Neuronal stem cell (in vitro differentiated cells): ENCODE results near the gene RERG.

Experiments
- DNase-seq: peaks from one replicate; pipeline ENCODE4 v3.0.0-alpha.2; 2013; ENCODE audit warnings: low spot score
- H2AFZ ChIP-seq: one replicate; pipeline ENCODE4 v1.6.1; 2013; ENCODE audit warnings: mild to moderate bottlenecking, low read length, inconsistent platforms
- H2AK5ac ChIP-seq: 2 replicates; pipeline ENCODE4 v1.6.1; 2013; ENCODE audit warnings: low read depth, mild to moderate bottlenecking, inconsistent platforms, low read length, moderate library complexity, mixed read lengths
- H2BK120ac ChIP-seq: 2 replicates; pipeline ENCODE4 v1.6.1; 2013; ENCODE audit warnings: low read depth, mild to moderate bottlenecking, inconsistent platforms, low read length, moderate library complexity, mixed read lengths
- H2BK12ac ChIP-seq: one replicate; pipeline ENCODE4 v1.6.1; 2013; ENCODE audit warnings: low read length, inconsistent platforms
- H2BK15ac ChIP-seq: 2 replicates; pipeline ENCODE4 v1.6.1; 2013; ENCODE audit warnings: mild to moderate bottlenecking, low read length, inconsistent platforms, mixed read lengths
- H2BK5ac ChIP-seq: one replicate; pipeline ENCODE4 v1.6.1; 2013; ENCODE audit warnings: inconsistent platforms, mild to moderate bottlenecking, low read length, moderate library complexity
- H3K14ac ChIP-seq: one replicate; pipeline ENCODE4 v1.6.1; 2013; ENCODE audit warnings: low read length, inconsistent platforms
- H3K18ac ChIP-seq: 2 replicates; pipeline ENCODE4 v1.6.1; 2013; ENCODE audit warnings: low read length, inconsistent platforms
- H3K23ac ChIP-seq: 2 replicates; pipeline ENCODE4 v1.6.1; 2013; ENCODE audit warnings: low read depth, mild to moderate bottlenecking, mixed read lengths, low read length, inconsistent platforms; ENCODE audit not compliant: poor library complexity
- H3K27ac ChIP-seq: replicated peaks from 3 replicates; pipeline ENCODE4 v1.5.1; 2013; ENCODE audit warnings: low read length, inconsistent platforms
- H3K27me3 ChIP-seq, 3 experiments: 2 replicates each; pipeline ENCODE4 v1.6.1; 2013; ENCODE audit warnings: low read length in 3 of 3, mild to moderate bottlenecking in 2 of 3, inconsistent platforms in 1 of 3, low read depth in 1 of 3, mixed read lengths in 1 of 3, moderate library complexity in 1 of 3; ENCODE audit not compliant: control insufficient read depth in 3 of 3, insufficient read depth in 3 of 3
- H3K36me3 ChIP-seq, 2 donors: replicated peaks in 1 of 2; 2 replicates each; pipeline ENCODE4 v1.6.1; 2013; ENCODE audit warnings: low read length in 2 of 2; ENCODE audit not compliant: control insufficient read depth in 2 of 2, insufficient read depth in 2 of 2
- H3K4ac ChIP-seq: 2 replicates; pipeline ENCODE4 v1.6.1; 2013; ENCODE audit warnings: inconsistent platforms, mild to moderate bottlenecking, low read length, moderate library complexity
- H3K4me1 ChIP-seq, 2 donors: 1 replicate in 1 of 2; 2 replicates in 1 of 2; pipeline ENCODE4 v1.6.1; 2013; ENCODE audit warnings: low read length in 2 of 2, low read depth in 1 of 2; ENCODE audit not compliant: control insufficient read depth in 2 of 2, insufficient read depth in 1 of 2
- H3K4me2 ChIP-seq: one replicate; pipeline ENCODE4 v1.6.1; 2013; ENCODE audit warnings: mild to moderate bottlenecking, low read length, inconsistent platforms; ENCODE audit not compliant: insufficient read depth, poor library complexity, severe bottlenecking
- H3K4me3 ChIP-seq, 2 donors: 2 replicates each; pipeline ENCODE4 v1.5.1; 2013; ENCODE audit warnings: low read length in 2 of 2, mild to moderate bottlenecking in 2 of 2, inconsistent platforms in 1 of 2, moderate library complexity in 1 of 2
- H3K79me1 ChIP-seq: one replicate; pipeline ENCODE4 v1.6.1; 2013; ENCODE audit warnings: low read depth, mild to moderate bottlenecking, inconsistent platforms, low read length, moderate library complexity
- H3K9ac ChIP-seq: one replicate; pipeline ENCODE4 v1.6.1; 2013; ENCODE audit warnings: mild to moderate bottlenecking, low read depth, low read length, inconsistent platforms; ENCODE audit not compliant: poor library complexity
- H3K9me3 ChIP-seq, 2 donors: replicated peaks in 1 of 2; 2 replicates each; pipeline versions ENCODE3 to v1.6.1; 2013; ENCODE audit warnings: low read length in 2 of 2, mild to moderate bottlenecking in 2 of 2, inconsistent platforms in 1 of 2, low read depth in 1 of 2, mixed read lengths in 1 of 2, moderate library complexity in 1 of 2; ENCODE audit not compliant: control insufficient read depth in 2 of 2, insufficient read depth in 1 of 2
- H4K8ac ChIP-seq: one replicate; pipeline ENCODE4 v1.6.1; 2013; ENCODE audit warnings: low read depth, mild to moderate bottlenecking, inconsistent platforms, low read length, moderate library complexity
- H4K91ac ChIP-seq: one replicate; pipeline ENCODE4 v1.6.1; 2013; ENCODE audit warnings: low read length, low read depth, mild to moderate bottlenecking, inconsistent platforms; ENCODE audit not compliant: poor library complexity
- WGBS, 2 donors: extraction: QIAGEN DNeasy Blood & Tissue Kit; methylation state at CpG; one replicate each; pipeline ENCODE4 v1.1.7; 2013; ENCODE audit warnings: missing lambda C conversion rate in 2 of 2, mixed read lengths in 1 of 2; ENCODE audit not compliant: insufficient read length in 2 of 2, insufficient replicate concordance in 1 of 2; ENCODE audit errors: extremely low coverage in 2 of 2; 5-methylcytosine and 5-hydroxymethylcytosine counted together

Gene RERG

DNA sequence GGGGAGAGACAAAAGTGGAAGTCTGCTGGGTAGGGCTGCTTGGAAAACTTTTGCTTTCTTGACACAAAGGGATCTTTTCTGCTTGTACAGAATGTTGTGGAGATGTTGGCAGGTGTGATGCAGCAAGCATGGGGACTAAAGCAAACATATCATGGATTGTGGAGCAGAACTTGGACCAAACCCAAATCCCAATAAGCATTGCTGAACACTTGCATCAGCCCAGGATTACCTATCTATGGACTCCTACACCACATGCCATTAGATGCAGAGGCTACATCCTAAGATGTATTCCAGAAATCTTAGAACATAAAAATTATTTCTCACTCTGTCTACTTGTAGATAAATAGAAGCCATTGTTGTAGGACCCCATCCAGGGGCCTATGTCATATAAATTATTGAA, 44.7 kb upstream of the RERG start:
- no peak overlapping the region for H2BK12ac ChIP-seq
- no peak overlapping the region for H3K14ac ChIP-seq
- H3K9me3 ChIP-seq = no peaks in the 10 kb centered on the region
- H2BK15ac ChIP-seq = no peak overlapping the region
- no peak overlapping the region for H2BK5ac ChIP-seq
- H3K4ac ChIP-seq = no peak overlapping the region
- DNase-seq = no peak
- H3K4me3 ChIP-seq = no peak overlapping the region
- no peak overlapping the region for H2BK120ac ChIP-seq
- no peaks in the 10 kb centered on the region for H3K36me3 ChIP-seq
- no peak overlapping the region for H3K18ac ChIP-seq
- H2AFZ ChIP-seq = no peak overlapping the region
- H2AK5ac ChIP-seq = no peak overlapping the region
- H3K9ac ChIP-seq = no peak overlapping the region
- H3K27me3 ChIP-seq = no peaks in the 10 kb centered on the region
- no peaks in the 10 kb centered on the region for H3K79me1 ChIP-seq
- no peak overlapping the region for H3K4me2 ChIP-seq
- no peaks in the 10 kb centered on the region for H3K4me1 ChIP-seq
- H4K91ac ChIP-seq = no peak overlapping the region
- no peak overlapping the region for H4K8ac ChIP-seq
- no peak overlapping the region for H3K23ac ChIP-seq
- no peak overlapping the region for H3K27ac ChIP-seq

DNA sequence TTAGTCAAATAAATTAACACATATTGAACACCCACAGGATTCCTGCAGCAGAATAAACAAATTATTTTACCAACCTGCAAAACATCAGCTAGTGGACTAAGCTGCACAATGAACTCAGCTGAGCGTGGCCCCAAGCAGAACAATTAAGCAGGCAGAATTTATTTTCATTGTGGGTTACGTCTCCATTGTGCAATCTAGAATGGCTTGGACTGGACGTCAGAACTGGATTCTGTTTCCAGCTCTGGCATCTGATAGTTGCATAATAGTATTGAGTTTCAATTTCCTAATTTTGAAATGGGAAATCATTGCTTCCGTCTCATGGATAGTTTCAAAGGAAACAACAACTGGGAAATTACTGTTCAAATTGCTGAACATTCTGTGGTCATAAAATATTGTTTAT, 35.5 kb upstream of the RERG start:
- Histone ChIP-seq H2AK5ac (no peak overlapping the region), H3K9me3 (no peaks in the 10 kb centered on the region), H3K27me3 (no peaks in the 10 kb centered on the region), H3K27ac (no peak overlapping the region), H3K36me3 (no peaks in the 10 kb centered on the region), H3K4ac (no peak overlapping the region), H2BK15ac (no peak overlapping the region), H3K79me1 (no peaks in the 10 kb centered on the region), H4K8ac (no peak overlapping the region), H3K18ac (no peak overlapping the region), H3K9ac (no peak overlapping the region), H2BK120ac (no peak overlapping the region), H2AFZ (no peak overlapping the region), H3K4me2 (no peak overlapping the region), H3K4me3 (no peak overlapping the region), H3K4me1 (peaks cover 0 to 3% of the 10 kb centered on the region in 2 donors), H3K14ac (no peak overlapping the region), H2BK5ac (no peak overlapping the region), H2BK12ac (no peak overlapping the region), H4K91ac (no peak overlapping the region), H3K23ac (no peak overlapping the region)
- whole genome bisulfite sequencing, 2 donors = no CpG with 5 or more reads among the region's 4 CpGs
- DNase-seq = no peak

DNA sequence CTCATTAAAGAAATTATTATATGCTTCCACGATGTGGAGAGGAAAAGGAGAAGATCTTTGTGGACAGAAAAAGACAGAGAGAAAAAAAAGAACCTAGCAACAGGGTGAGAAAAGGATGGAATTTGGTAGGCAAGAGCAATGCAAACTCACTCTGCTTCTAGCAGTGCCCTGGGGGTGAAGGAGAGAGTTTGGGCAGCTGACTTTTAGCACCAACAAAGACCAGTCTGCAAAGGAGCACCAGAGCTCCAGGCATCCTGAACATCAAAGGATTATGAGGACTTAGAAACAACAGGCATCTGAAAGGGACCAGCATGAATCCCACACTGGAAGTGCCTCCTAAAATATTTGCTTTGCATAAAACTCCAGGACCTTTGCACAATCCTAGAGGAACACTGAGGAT, 32.8 kb upstream of the RERG start:
- no peak overlapping the region for H3K9ac ChIP-seq
- no peak overlapping the region for H2BK5ac ChIP-seq
- H3K27ac ChIP-seq = no peak overlapping the region
- H4K8ac ChIP-seq = no peak overlapping the region
- no peak overlapping the region for H2BK15ac ChIP-seq
- no peaks in the 10 kb centered on the region for H3K79me1 ChIP-seq
- H3K4ac ChIP-seq = no peak overlapping the region
- H3K9me3 ChIP-seq = no peaks in the 10 kb centered on the region
- peaks cover 0 to 3% of the 10 kb centered on the region in 2 donors for H3K4me1 ChIP-seq
- DNase-seq = peak; percentile 1
- no peaks in the 10 kb centered on the region for H3K27me3 ChIP-seq
- no peak overlapping the region for H3K18ac ChIP-seq
- no peak overlapping the region for H3K23ac ChIP-seq
- no peak overlapping the region for H3K14ac ChIP-seq
- no peaks in the 10 kb centered on the region for H3K36me3 ChIP-seq
- H4K91ac ChIP-seq = no peak overlapping the region
- no peak overlapping the region for H3K4me2 ChIP-seq
- no CpG with 5 or more reads among the region's 1 CpG for WGBS, 2 donors
- H2AK5ac ChIP-seq = no peak overlapping the region
- H2AFZ ChIP-seq = no peak overlapping the region
- H2BK120ac ChIP-seq = no peak overlapping the region
- H3K4me3 ChIP-seq = no peak overlapping the region
- H2BK12ac ChIP-seq = no peak overlapping the region

DNA sequence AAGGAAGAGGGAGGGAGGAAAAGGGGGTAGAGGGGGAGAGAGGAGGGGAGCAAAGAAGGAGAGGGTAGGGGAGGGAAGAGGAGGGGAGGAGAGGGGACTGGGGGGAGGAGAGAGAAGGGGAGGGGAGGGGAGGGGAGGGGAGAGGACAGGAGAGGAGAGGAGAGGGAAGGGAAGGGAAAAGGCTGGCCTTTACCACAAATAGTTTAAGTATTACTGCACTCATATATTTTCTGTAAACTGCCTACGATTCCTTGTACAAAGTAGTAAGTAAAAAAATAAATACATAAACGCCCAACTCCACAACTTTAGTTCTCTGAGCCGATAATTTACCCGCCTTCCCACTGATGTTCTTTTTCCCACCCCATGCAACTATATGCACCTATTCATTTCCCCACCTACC, 23.7 kb upstream of the RERG start:
- Histone ChIP-seq H3K4me3 (no peak overlapping the region), H4K91ac (no peak overlapping the region), H2AFZ (no peak overlapping the region), H3K4ac (no peak overlapping the region), H3K79me1 (no peaks in the 10 kb centered on the region), H3K14ac (no peak overlapping the region), H2BK5ac (no peak overlapping the region), H3K23ac (no peak overlapping the region), H3K18ac (no peak overlapping the region), H3K9ac (no peak overlapping the region), H3K27ac (no peak overlapping the region), H3K27me3 (no peaks in the 10 kb centered on the region), H2AK5ac (no peak overlapping the region), H3K9me3 (no peaks in the 10 kb centered on the region), H3K4me1 (no peaks in the 10 kb centered on the region), H3K36me3 (no peaks in the 10 kb centered on the region), H4K8ac (no peak overlapping the region), H2BK120ac (no peak overlapping the region), H2BK15ac (no peak overlapping the region), H2BK12ac (no peak overlapping the region), H3K4me2 (no peak overlapping the region)
- no peak for DNase-seq
- WGBS, 2 donors = no CpG with 5 or more reads among the region's 4 CpGs
